ENCODE data around the gene CACNB2. TPM values are rescaled to one million over a fixed set of nuclear protein-coding genes. Genes with fewer than 3 reads are reported as not detected.

The CACNB2 gene
- total RNA-seq, 1 experiment from 2014 or later = not detected

GRCh38 chr10:18145652-18146051, 5.4 kb downstream of the CACNB2 start:
- no peaks in the 10 kb centered on the region for H3K9me3 ChIP-seq (ENCODE audit: control insufficient read depth, insufficient read depth, low read depth, low read length)
- no peak for ATAC-seq
- TF ChIP-seq CTCF (IDR thresholded peaks at IDR 0.05) (no peak), REST (IDR thresholded peaks at IDR 0.05; ENCODE audit: insufficient read depth in 1 of 2, low read depth in 2 of 2, low read length in 1 of 2) (no peak), SIN3A (IDR thresholded peaks at IDR 0.05; ENCODE audit: borderline replicate concordance, insufficient read depth, low read depth, low read length) (no peak), TCF7L2 (IDR thresholded peaks at IDR 0.05; ENCODE audit: low read depth, low read length) (no peak), POLR2AphosphoS5 (IDR thresholded peaks at IDR 0.05; ENCODE audit: low read depth, low read length) (no peak)
- DNase-seq (ENCODE audit: low read depth, low spot score) = no peak
- no peaks in the 10 kb centered on the region for H3K36me3 ChIP-seq (ENCODE audit: control insufficient read depth, insufficient read depth, low read length)
- intact Hi-C loops (cut with micrococcal nuclease; ENCODE audit: unreplicated experiment) (no loop called here), in situ Hi-C loops (cut with HindIII; ENCODE audit: low pct_unique_long_range_greater_than_20kb, low sequenced_read_pairs) (no loop called here)
- POLR2A ChIA-PET = no interaction called here
- no peaks in the 10 kb centered on the region for H3K4me1 ChIP-seq (ENCODE audit: control insufficient read depth, insufficient read depth, low read length)
- CTCF ChIA-PET = interaction anchor here (0.5 kb wide), 1 partner anchor 538 kb away, joined by 4 read pairs; no protein-coding TSS in a partner anchor
- no peak overlapping the region for H3K27ac ChIP-seq (ENCODE audit: low read length)
- no TSS peak for BruUV-seq (replicated peaks)
- H3K4me3 ChIP-seq (ENCODE audit: low read depth in 2 of 2, low read length in 2 of 2) = no peak overlapping the region
- H3K27me3 ChIP-seq (ENCODE audit: control insufficient read depth, insufficient read depth, low read length) = no peaks in the 10 kb centered on the region

- POLR2A ChIA-PET = no interaction called here
- Histone ChIP-seq H3K36me3 (ENCODE audit: control insufficient read depth, insufficient read depth, low read length) (no peaks in the 10 kb centered on the region), H3K27me3 (ENCODE audit: control insufficient read depth, insufficient read depth, low read length) (no peaks in the 10 kb centered on the region), H3K4me3 (ENCODE audit: low read depth in 2 of 2, low read length in 2 of 2) (no peak overlapping the region), H3K9me3 (ENCODE audit: control insufficient read depth, insufficient read depth, low read depth, low read length) (no peaks in the 10 kb centered on the region), H3K4me1 (ENCODE audit: control insufficient read depth, insufficient read depth, low read length) (no peaks in the 10 kb centered on the region), H3K27ac (ENCODE audit: low read length) (no peak overlapping the region)
- CTCF ChIA-PET = no interaction called here
- TF ChIP-seq REST (IDR thresholded peaks at IDR 0.05; ENCODE audit: insufficient read depth in 1 of 2, low read depth in 2 of 2, low read length in 1 of 2) = no peak
- no peak for TF ChIP-seq SIN3A (IDR thresholded peaks at IDR 0.05; ENCODE audit: borderline replicate concordance, insufficient read depth, low read depth, low read length)
- no peak for TF ChIP-seq TCF7L2 (IDR thresholded peaks at IDR 0.05; ENCODE audit: low read depth, low read length)
- intact Hi-C loops (cut with micrococcal nuclease; ENCODE audit: unreplicated experiment) = no loop called here
- in situ Hi-C loops (cut with HindIII; ENCODE audit: low pct_unique_long_range_greater_than_20kb, low sequenced_read_pairs) = no loop called here
- no peak for DNase-seq (ENCODE audit: low read depth, low spot score)
- BruUV-seq (replicated peaks) = no TSS peak
- ATAC-seq = no peak
Observed at GRCh38 chr10:18149196-18149800, 9.1 kb downstream of the CACNB2 start.

Data from Panc1 (cell line).